Keratinocyte (primary cell): ENCODE results near the gene NLRC5. TPM values are rescaled to one million over a fixed set of nuclear protein-coding genes. Genes with fewer than 3 reads are reported as not detected.

Experiments
- DNase-seq: peaks from one replicate; pipeline ENCODE4 v3.0.0-alpha.2; 2011; ENCODE audit warnings: low read depth, missing footprints, low spot score
- FAIRE-seq: peaks from 2 replicates; lab custom pipeline; 2011; peaks lifted over from hg19 to GRCh38; lab: Jason Lieb, UNC
- H2AFZ ChIP-seq: 2 replicates; pipeline ENCODE4 v1.6.0; 2012; ENCODE audit warnings: low read length, control low read depth, inconsistent platforms; ENCODE audit not compliant: control insufficient read depth
- H3K27ac ChIP-seq: 2 replicates; pipeline ENCODE4 v1.5.1; 2011; ENCODE audit warnings: low read length; ENCODE audit not compliant: control insufficient read depth, insufficient read depth
- H3K27me3 ChIP-seq: 3 replicates; pipeline ENCODE4 v1.6.0; 2011; ENCODE audit warnings: low read length; ENCODE audit not compliant: control insufficient read depth, insufficient read depth; ENCODE audit errors: extremely low read depth
- H3K36me3 ChIP-seq, 2 experiments: 2 replicates in 1 of 2; 3 replicates in 1 of 2; pipeline ENCODE4 v1.5.1; 2011; ENCODE audit warnings: low read length in 2 of 2, mild to moderate bottlenecking in 1 of 2; ENCODE audit not compliant: control insufficient read depth in 2 of 2, insufficient read depth in 2 of 2; ENCODE audit errors: extremely low read depth in 1 of 2
- H3K4me1 ChIP-seq: 3 replicates; pipeline ENCODE4 v1.5.1; 2011; ENCODE audit warnings: low read length; ENCODE audit not compliant: control insufficient read depth, insufficient read depth; ENCODE audit errors: extremely low read depth
- H3K4me2 ChIP-seq: 3 replicates; pipeline ENCODE4 v1.6.0; 2011; ENCODE audit warnings: low read depth, low read length; ENCODE audit not compliant: control insufficient read depth, insufficient read depth; ENCODE audit errors: extremely low read depth
- H3K4me3 ChIP-seq, 3 experiments: fragments of 200-600 bp in 1 of 3; sonication (generic) in 1 of 3; 2 replicates in 2 of 3; 3 replicates in 1 of 3; pipeline ENCODE4 v1.5.1; 2011 to 2016; ENCODE audit warnings: low read length in 3 of 3, mild to moderate bottlenecking in 3 of 3, control low read depth in 2 of 3, inconsistent platforms in 1 of 3, low read depth in 1 of 3, mixed read lengths in 1 of 3, mixed run types in 1 of 3, moderate library complexity in 1 of 3; ENCODE audit not compliant: control insufficient read depth in 2 of 3, insufficient read depth in 2 of 3; ENCODE audit errors: extremely low read depth in 1 of 3
- H3K79me2 ChIP-seq: 2 replicates; pipeline ENCODE4 v1.6.0; 2012; ENCODE audit warnings: low read length; ENCODE audit not compliant: control insufficient read depth, insufficient read depth
- H3K9ac ChIP-seq: 3 replicates; pipeline ENCODE4 v1.6.0; 2011; ENCODE audit warnings: low read length; ENCODE audit not compliant: control insufficient read depth, insufficient read depth; ENCODE audit errors: extremely low read depth
- H3K9me1 ChIP-seq: 3 replicates; pipeline ENCODE4 v1.6.0; 2011; ENCODE audit warnings: low read length; ENCODE audit not compliant: control insufficient read depth, insufficient read depth; ENCODE audit errors: extremely low read depth
- H3K9me3 ChIP-seq: 2 replicates; pipeline ENCODE4 v1.5.1; 2012; ENCODE audit warnings: low read depth, low read length; ENCODE audit not compliant: control insufficient read depth
- H4K20me1 ChIP-seq: 3 replicates; pipeline ENCODE4 v1.6.0; 2011; ENCODE audit warnings: low read length; ENCODE audit not compliant: control insufficient read depth, insufficient read depth; ENCODE audit errors: extremely low read depth
- EZH2 ChIP-seq: IDR thresholded peaks from one replicate; pipeline ENCODE4 v1.6.1; 2012; ENCODE audit warnings: inconsistent platforms, mild to moderate bottlenecking, low read length, moderate library complexity
- dilution Hi-C: fragments of 300-500 bp; cut with MboI; formaldehyde crosslinking; loops from one replicate; pipeline ENCODE4 v1.7.0; 2020; ENCODE audit warnings: low sequenced_read_pairs; ENCODE audit not compliant: extremely low pct_ligation_motif_present
- polyA plus RNA-seq, 5 experiments: library from polyadenylated mRNA; depleted of rRNA in 3 of 5; stranded (reverse) in 3 of 5; stranded (forward) in 1 of 5; unstranded in 1 of 5; fragments of >200 nt; gene quantifications; 1 replicate in 1 of 5; 2 replicates in 3 of 5; 3 replicates in 1 of 5; pipeline versions ENCODE4 v1.2.1 to v1.2.3, GENCODE V29; 2011 to 2012; ENCODE audit warnings: missing spikeins in 2 of 5, low read depth in 1 of 5, low replicate concordance in 1 of 5
- TF ChIP-seq, protein P1 (sequence below), 3 experiments: IDR thresholded peaks in 1 of 3; conservative IDR thresholded peaks in 1 of 3; optimal IDR thresholded peaks in 1 of 3; 2 replicates in 2 of 3; 3 replicates in 1 of 3; pipeline versions ENCODE3 to v1.5.1; 2011; ENCODE audit warnings: low read length in 3 of 3, mild to moderate bottlenecking in 3 of 3, moderate library complexity in 2 of 3, control low read depth in 1 of 3, inconsistent platforms in 1 of 3; ENCODE audit not compliant: insufficient read depth in 2 of 3; ENCODE audit errors: extremely low read depth in 1 of 3

NLRC5 gene
- polyA plus RNA-seq, 1 donor (not counting 4 experiments of a cell fraction or from before 2014, with no cell fraction given): 7.8 TPM

DNA sequence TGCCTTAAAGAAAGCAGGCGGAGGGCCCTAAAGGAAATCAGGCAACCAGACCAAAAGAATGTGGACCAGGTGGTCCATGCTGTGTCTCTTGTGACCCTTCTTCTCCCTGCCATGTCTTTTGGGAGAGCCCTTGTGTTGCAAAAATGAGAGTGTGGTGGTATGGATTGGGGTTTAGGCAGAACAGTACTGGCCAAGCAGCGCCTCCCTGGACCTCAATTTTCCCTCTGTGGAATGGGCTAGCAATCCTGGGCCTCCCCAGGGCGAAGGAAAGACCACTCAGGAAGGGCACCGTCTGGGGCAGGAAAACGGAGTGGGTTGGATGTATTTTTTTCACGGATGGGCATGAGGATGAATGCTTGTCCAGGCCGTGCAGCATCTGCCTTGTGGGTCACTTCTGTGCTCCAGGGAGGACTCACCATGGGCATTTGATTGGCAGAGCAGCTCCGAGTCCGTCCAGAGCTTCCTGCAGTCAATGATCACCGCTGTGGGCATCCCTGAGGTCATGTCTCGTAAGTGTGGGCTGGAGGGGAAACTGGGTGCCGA is 7.6 kb upstream of the NLRC5 start:
- no peak overlapping the region for H3K4me3 ChIP-seq
- no peaks in the 10 kb centered on the region for H3K27me3 ChIP-seq
- no peaks in the 10 kb centered on the region for H3K9me3 ChIP-seq
- no peaks in the 10 kb centered on the region for H3K79me2 ChIP-seq
- no peaks in the 10 kb centered on the region for H3K36me3 ChIP-seq
- H3K9me1 ChIP-seq: no peaks in the 10 kb centered on the region
- no peak overlapping the region for H3K27ac ChIP-seq
- FAIRE-seq (no peak), DNase-seq (no peak)
- no peaks in the 10 kb centered on the region for H4K20me1 ChIP-seq
- TF ChIP-seq, protein P1, sequence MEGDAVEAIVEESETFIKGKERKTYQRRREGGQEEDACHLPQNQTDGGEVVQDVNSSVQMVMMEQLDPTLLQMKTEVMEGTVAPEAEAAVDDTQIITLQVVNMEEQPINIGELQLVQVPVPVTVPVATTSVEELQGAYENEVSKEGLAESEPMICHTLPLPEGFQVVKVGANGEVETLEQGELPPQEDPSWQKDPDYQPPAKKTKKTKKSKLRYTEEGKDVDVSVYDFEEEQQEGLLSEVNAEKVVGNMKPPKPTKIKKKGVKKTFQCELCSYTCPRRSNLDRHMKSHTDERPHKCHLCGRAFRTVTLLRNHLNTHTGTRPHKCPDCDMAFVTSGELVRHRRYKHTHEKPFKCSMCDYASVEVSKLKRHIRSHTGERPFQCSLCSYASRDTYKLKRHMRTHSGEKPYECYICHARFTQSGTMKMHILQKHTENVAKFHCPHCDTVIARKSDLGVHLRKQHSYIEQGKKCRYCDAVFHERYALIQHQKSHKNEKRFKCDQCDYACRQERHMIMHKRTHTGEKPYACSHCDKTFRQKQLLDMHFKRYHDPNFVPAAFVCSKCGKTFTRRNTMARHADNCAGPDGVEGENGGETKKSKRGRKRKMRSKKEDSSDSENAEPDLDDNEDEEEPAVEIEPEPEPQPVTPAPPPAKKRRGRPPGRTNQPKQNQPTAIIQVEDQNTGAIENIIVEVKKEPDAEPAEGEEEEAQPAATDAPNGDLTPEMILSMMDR (optimal IDR thresholded peaks at IDR 0.05 in 1 of 3, IDR thresholded peaks at IDR 0.05 in 1 of 3, conservative IDR thresholded peaks at IDR 0.05 in 1 of 3; ENCODE audit: extremely low read depth in 1 of 3, insufficient read depth in 2 of 3, low read length in 3 of 3): no peak
- no peak for TF ChIP-seq EZH2
- H2AFZ ChIP-seq: no peak overlapping the region
- peaks cover 11% of the 10 kb centered on the region for H3K4me1 ChIP-seq
- dilution Hi-C loops: no loop called here
- no peak overlapping the region for H3K4me2 ChIP-seq
- H3K9ac ChIP-seq: no peak overlapping the region

DNA sequence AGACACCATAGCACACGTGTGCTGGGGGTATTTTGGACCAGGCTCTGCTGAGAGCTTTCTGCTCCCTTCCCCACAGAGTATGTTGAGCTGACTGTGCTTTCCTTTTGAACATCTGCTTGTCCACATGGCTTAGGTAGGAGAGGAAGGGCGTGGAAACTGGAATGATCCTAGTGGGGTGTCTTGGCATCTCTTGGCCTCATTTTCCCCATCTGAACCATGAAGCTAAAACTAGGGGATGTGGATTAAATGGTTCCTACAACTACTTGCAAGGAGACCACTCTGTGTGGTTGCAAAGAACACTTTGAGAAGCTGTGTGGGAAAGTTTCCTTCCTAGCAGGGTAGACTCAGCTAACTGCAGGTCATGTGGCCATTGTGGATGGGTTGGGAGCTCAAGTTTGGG is 6.7 kb upstream of the NLRC5 start:
- peaks cover 11% of the 10 kb centered on the region for H3K4me1 ChIP-seq
- no peak overlapping the region for H3K4me2 ChIP-seq
- no peak overlapping the region for H3K9ac ChIP-seq
- H3K27me3 ChIP-seq: no peaks in the 10 kb centered on the region
- TF ChIP-seq EZH2: no peak
- TF ChIP-seq, protein P1 (optimal IDR thresholded peaks at IDR 0.05 in 1 of 3, IDR thresholded peaks at IDR 0.05 in 1 of 3, conservative IDR thresholded peaks at IDR 0.05 in 1 of 3; ENCODE audit: extremely low read depth in 1 of 3, insufficient read depth in 2 of 3, low read length in 3 of 3): no peak
- H3K79me2 ChIP-seq: no peaks in the 10 kb centered on the region
- H3K4me3 ChIP-seq: no peak overlapping the region
- H3K9me1 ChIP-seq: no peaks in the 10 kb centered on the region
- no peak overlapping the region for H2AFZ ChIP-seq
- H3K36me3 ChIP-seq: no peaks in the 10 kb centered on the region
- no peak for FAIRE-seq
- no peaks in the 10 kb centered on the region for H4K20me1 ChIP-seq
- no peak for DNase-seq
- dilution Hi-C loops: no loop called here
- no peak overlapping the region for H3K27ac ChIP-seq
- no peaks in the 10 kb centered on the region for H3K9me3 ChIP-seq
